Endothelial cell of umbilical vein (primary cell): ENCODE measurements around the gene PMVK. TPM values are rescaled to one million over a fixed set of nuclear protein-coding genes. Genes with fewer than 3 reads are reported as not detected.

ENCODE experiments used
- BruUV-seq: library from RNA; stranded (reverse); fragments of 400-500 nt; replicated peaks from 2 replicates; lab custom pipeline; 2021; lab: Mats Ljungman, UMichigan
- CTCF ChIA-PET: fragments of 300-600, 350-600 bp; sonication (Branson Sonifier 250); formaldehyde crosslinking; loops from one replicate; lab custom pipeline; 2021; ENCODE audit warnings: antibody characterized with exemption, inconsistent platforms; lab: Charles Lee
- POLR2A ChIA-PET: fragments of 300-600, 350-600 bp; sonication (Branson Sonifier 250); formaldehyde crosslinking; loops from one replicate; lab custom pipeline; 2021; ENCODE audit warnings: antibody characterized with exemption, inconsistent platforms; lab: Charles Lee
- DNase-seq: peaks from one replicate; pipeline ENCODE4 v3.0.0-alpha.2; 2011; ENCODE audit warnings: low read depth, low spot score
- FAIRE-seq: peaks from 2 replicates; lab custom pipeline; 2011; peaks lifted over from hg19 to GRCh38; lab: Jason Lieb, UNC
- H2AFZ ChIP-seq: 2 replicates; pipeline ENCODE4 v1.6.0; 2012; ENCODE audit warnings: low read depth, low read length, control low read depth, inconsistent platforms
- H3K27ac ChIP-seq: 2 replicates; pipeline ENCODE4 v1.5.1; 2011; ENCODE audit warnings: low read depth, mild to moderate bottlenecking, control low read depth, low read length, moderate library complexity; ENCODE audit not compliant: insufficient read depth
- H3K27me3 ChIP-seq, 2 experiments: 2 replicates each; pipeline versions ENCODE4 v1.6.0 to v1.6.1; 2011; ENCODE audit warnings: low read length in 2 of 2, mixed read lengths in 1 of 2; ENCODE audit not compliant: control insufficient read depth in 2 of 2, insufficient read depth in 2 of 2
- H3K36me3 ChIP-seq, 2 experiments: 2 replicates in 1 of 2; 3 replicates in 1 of 2; pipeline ENCODE4 v1.5.1; 2011; ENCODE audit warnings: low read length in 2 of 2, mild to moderate bottlenecking in 1 of 2, moderate library complexity in 1 of 2; ENCODE audit not compliant: control insufficient read depth in 2 of 2, insufficient read depth in 2 of 2; ENCODE audit errors: extremely low read depth in 1 of 2
- H3K4me1 ChIP-seq: 3 replicates; pipeline ENCODE4 v1.5.1; 2011; ENCODE audit warnings: mild to moderate bottlenecking, low read length; ENCODE audit not compliant: control insufficient read depth, insufficient read depth; ENCODE audit errors: extremely low read depth
- H3K4me2 ChIP-seq: 2 replicates; pipeline ENCODE4 v1.6.1; 2011; ENCODE audit warnings: low read length, control low read depth, mixed read lengths; ENCODE audit not compliant: insufficient read depth
- H3K4me3 ChIP-seq, 3 experiments: fragments of 200-600 bp in 1 of 3; sonication (generic), shearing (Covaris generic) in 1 of 3; replicated peaks in 1 of 3; 2 replicates each; pipeline ENCODE4 v1.5.1; 2011 to 2016; ENCODE audit warnings: control low read depth in 3 of 3, low read length in 3 of 3, mild to moderate bottlenecking in 2 of 3, inconsistent platforms in 1 of 3, low read depth in 1 of 3, moderate library complexity in 1 of 3; ENCODE audit not compliant: insufficient read depth in 1 of 3
- H3K79me2 ChIP-seq: 2 replicates; pipeline ENCODE4 v1.6.0; 2012; ENCODE audit warnings: low read length, inconsistent platforms; ENCODE audit not compliant: control insufficient read depth, insufficient read depth
- H3K9ac ChIP-seq: replicated peaks from 2 replicates; pipeline ENCODE3; 2011; ENCODE audit warnings: low read length, control low read depth; ENCODE audit not compliant: insufficient read depth; ENCODE audit errors: extremely low read depth
- H3K9me1 ChIP-seq: replicated peaks from 3 replicates; pipeline ENCODE4 v1.6.0; 2011; ENCODE audit warnings: mild to moderate bottlenecking, low read length; ENCODE audit not compliant: control insufficient read depth, insufficient read depth; ENCODE audit errors: extremely low read depth
- H3K9me3 ChIP-seq: replicated peaks from 2 replicates; pipeline ENCODE4 v1.5.1; 2012; ENCODE audit warnings: low read length, inconsistent platforms; ENCODE audit not compliant: control insufficient read depth, insufficient read depth
- H4K20me1 ChIP-seq: replicated peaks from 2 replicates; pipeline ENCODE3; 2011; ENCODE audit warnings: mild to moderate bottlenecking, low read length; ENCODE audit not compliant: control insufficient read depth, insufficient read depth; ENCODE audit errors: extremely low read depth
- CTCF ChIP-seq, 2 donors: IDR thresholded peaks; 1 replicate in 1 of 2; 2 replicates in 1 of 2; pipeline ENCODE4 v1.5.1; 2011; ENCODE audit warnings: low read length in 2 of 2, mild to moderate bottlenecking in 2 of 2, moderate library complexity in 2 of 2, control low read depth in 1 of 2, inconsistent platforms in 1 of 2, low read depth in 1 of 2; ENCODE audit not compliant: insufficient read depth in 1 of 2; ENCODE audit errors: extremely low read depth in 1 of 2
- EZH2 ChIP-seq: IDR thresholded peaks from 2 replicates; pipeline ENCODE4 v1.6.1; 2012; ENCODE audit warnings: borderline replicate concordance, low read depth, mild to moderate bottlenecking, moderate library complexity, low read length, inconsistent platforms; ENCODE audit not compliant: severe bottlenecking
- FOS ChIP-seq: IDR thresholded peaks from 2 replicates; pipeline ENCODE4 v1.6.1; 2011; ENCODE audit warnings: mild to moderate bottlenecking, low read length, moderate library complexity, borderline replicate concordance; ENCODE audit not compliant: insufficient read depth
- GATA2 ChIP-seq: IDR thresholded peaks from 2 replicates; pipeline ENCODE4 v1.7.0; 2011; ENCODE audit warnings: low read depth, mild to moderate bottlenecking, moderate library complexity, mixed read lengths, low read length; ENCODE audit not compliant: insufficient read length, insufficient read depth
- JUN ChIP-seq: IDR thresholded peaks from 2 replicates; pipeline ENCODE4 v1.6.1; 2011; ENCODE audit warnings: borderline replicate concordance, low read depth; ENCODE audit not compliant: insufficient read length, insufficient read depth
- MAX ChIP-seq: IDR thresholded peaks from 2 replicates; pipeline ENCODE4 v1.6.1; 2011; ENCODE audit not compliant: insufficient read depth, insufficient read length
- MYC ChIP-seq: IDR thresholded peaks from one replicate; pipeline ENCODE4 v1.6.1; 2011; ENCODE audit warnings: mild to moderate bottlenecking, low read depth, low read length
- POLR2A ChIP-seq: IDR thresholded peaks from 2 replicates; pipeline ENCODE4 v1.6.1; 2012; ENCODE audit warnings: low read depth, mild to moderate bottlenecking, control low read depth, low read length
- POLR2AphosphoS5 ChIP-seq: IDR thresholded peaks from 2 replicates; pipeline ENCODE4 v1.6.1; 2012; ENCODE audit warnings: low read depth, mild to moderate bottlenecking, control low read depth, low read length, moderate library complexity; ENCODE audit not compliant: insufficient read depth
- dilution Hi-C: fragments of 300-500 bp; cut with MboI; formaldehyde crosslinking; loops from one replicate; pipeline ENCODE4 v1.15.0; 2019; ENCODE audit warnings: low sequenced_read_pairs; ENCODE audit not compliant: extremely low pct_ligation_motif_present
- intact Hi-C: fragments of 100-400 bp; cut with micrococcal nuclease; formaldehyde crosslinking; loops from one replicate; pipeline ENCODE4 v1.10.0; 2022
- polyA plus RNA-seq, 4 experiments: library from polyadenylated mRNA; depleted of rRNA in 3 of 4; stranded (reverse) in 3 of 4; unstranded in 1 of 4; fragments of >200 nt; gene quantifications; 2 replicates each; pipeline versions ENCODE4 v1.2.1 to v1.2.3, GENCODE V29; 2011 to 2012; ENCODE audit warnings: missing spikeins in 1 of 4
- total RNA-seq: library from RNA; stranded (reverse); gene quantifications from 2 replicates; pipeline ENCODE4 v1.2.3, GENCODE V29; 2021

PMVK gene
- total and polyA plus RNA-seq, 2 donors (not counting 3 experiments of a cell fraction or from before 2014, with no cell fraction given), result 22.6 to 32.7 TPM

- H4K20me1 ChIP-seq, result no peaks in the 10 kb centered on the region
- H3K36me3 ChIP-seq, result peaks cover 19 to 44% of the 10 kb centered on the region in 2 experiments
- peak overlapping the region; percentile 71 to 78 (median 74) for H3K4me3 ChIP-seq
- H3K9ac ChIP-seq, result peak overlapping the region; percentile 83
- H3K4me1 ChIP-seq, result peaks cover 34% of the 10 kb centered on the region
- H3K27ac ChIP-seq, result peak overlapping the region; percentile 82
- no peaks in the 10 kb centered on the region for H3K27me3 ChIP-seq
- peaks cover 34% of the 10 kb centered on the region for H3K79me2 ChIP-seq
- ChIA-PET POLR2A (interaction anchor here (1.2 to 2.6 kb wide), 3 partner anchors 8 to 37 kb away, joined by 3 to 24 read pairs (median 10); partner anchors contain the start of gene SHC1), CTCF (interaction anchor here (0.8 to 4.0 kb wide), 12 partner anchors 8 to 100 kb away, joined by 3 to 48 read pairs (median 4); partner anchors contain the start of genes FLAD1, LENEP and SHC1)
- BruUV-seq, result TSS peak; percentile 66
- peak overlapping the region; percentile 86 for H3K4me2 ChIP-seq
- dilution Hi-C loops, result no loop called here
- TF ChIP-seq FOS (no peak), EZH2 (no peak), MAX (no peak), POLR2AphosphoS5 (peak; percentile 2), JUN (no peak), MYC (no peak), CTCF (IDR thresholded peaks at IDR 0.05; ENCODE audit: extremely low read depth in 1 of 2, insufficient read depth in 1 of 2, low read depth in 1 of 2, low read length in 2 of 2) (no peak), POLR2A (peak; percentile 49), GATA2 (no peak)
- H3K9me3 ChIP-seq, result no peaks in the 10 kb centered on the region
- H3K9me1 ChIP-seq, result no peaks in the 10 kb centered on the region
- intact Hi-C loops, result loop anchor here (1.0 kb wide), 1 partner anchor 21 kb away; the partner anchor contains the start of gene FLAD1
- peak overlapping the region; percentile 76 for H2AFZ ChIP-seq
- DNase-seq, result peak; percentile 52
- peak; percentile 21 for FAIRE-seq
These were observed 25.7 kb upstream of the PMVK start for GRCh38 chr1:154962156-154962749.
